Hepatocyte (in vitro differentiated cells): ENCODE data around the gene SLC16A2.

Experiments used
- CTCF ChIP-seq: fragments of 200-600 bp; sonication (generic); IDR thresholded peaks from 2 replicates; pipeline ENCODE4 v1.5.1; 2016; ENCODE audit warnings: antibody characterized with exemption, mild to moderate bottlenecking; ENCODE audit not compliant: poor library complexity
- EZH2 ChIP-seq: fragments of 200-600 bp; sonication (generic); IDR thresholded peaks from 2 replicates; pipeline ENCODE4 v1.6.1; 2016; ENCODE audit warnings: antibody characterized with exemption, mild to moderate bottlenecking, borderline replicate concordance

- no peak for TF ChIP-seq CTCF
- no peak for TF ChIP-seq EZH2
Measured at GRCh38 chrX:74578137-74578536, 156.8 kb downstream of the SLC16A2 start.
